ENCODE measurements around the gene LOXL1. TPM values are rescaled to one million over a fixed set of nuclear protein-coding genes. Genes with fewer than 3 reads are reported as not detected.

LOXL1 gene
- total RNA-seq, 2 experiments from 2014 or later, result 1.6 to 2.8 TPM

DNA sequence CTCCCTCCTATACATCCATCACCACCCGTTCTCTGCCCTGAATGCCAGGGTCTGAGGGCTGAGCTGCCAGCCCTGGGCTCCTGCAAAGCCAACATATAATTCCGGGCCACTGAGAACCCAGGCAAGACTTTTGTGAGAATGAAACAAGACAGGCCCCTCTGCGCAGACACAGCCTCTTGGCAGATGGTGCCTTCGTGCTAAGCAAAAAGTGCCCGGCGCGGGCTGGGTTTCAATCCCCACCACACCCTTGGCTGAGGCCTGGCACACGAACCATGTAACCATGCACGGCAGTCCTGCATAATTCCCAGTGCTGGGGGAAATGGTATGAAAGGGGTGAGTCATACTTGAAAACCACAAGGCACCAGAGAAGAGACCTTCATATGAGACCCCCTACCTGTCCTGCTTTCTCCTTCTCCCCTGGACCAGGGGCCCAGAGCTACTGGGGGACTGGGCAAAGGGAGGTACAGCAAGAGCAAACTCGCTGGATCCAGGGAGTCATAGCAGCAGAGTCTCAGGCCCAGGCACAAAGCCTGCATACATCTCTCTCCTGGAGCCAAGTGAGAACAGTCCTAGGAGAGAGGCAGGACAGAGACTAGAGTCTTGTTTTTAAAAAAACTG lies 26.1 kb upstream of the LOXL1 start:
- no peaks in the 10 kb centered on the region for H3K36me3 Mint-ChIP-seq (ENCODE audit: low read depth)
- ChIA-PET POLR2A (no interaction called here), CTCF (interaction anchor here (0.8 to 1.4 kb wide), 5 partner anchors 9 to 64 kb away, joined by 3 to 7 read pairs (median 5); no protein-coding TSS in a partner anchor)
- no peak overlapping the region for H3K27ac Mint-ChIP-seq
- intact Hi-C loops (cut with micrococcal nuclease), result no loop called here
- TF ChIP-seq CTCF (IDR thresholded peaks at IDR 0.05), result no peak
- no peaks in the 10 kb centered on the region for H3K9me3 Mint-ChIP-seq
- no peak for ATAC-seq
- no peak for DNase-seq
- no peaks in the 10 kb centered on the region for H3K4me1 Mint-ChIP-seq (ENCODE audit: low read depth)
- no peak overlapping the region for H3K4me3 Mint-ChIP-seq
- no peaks in the 10 kb centered on the region for H3K27me3 Mint-ChIP-seq

DNA sequence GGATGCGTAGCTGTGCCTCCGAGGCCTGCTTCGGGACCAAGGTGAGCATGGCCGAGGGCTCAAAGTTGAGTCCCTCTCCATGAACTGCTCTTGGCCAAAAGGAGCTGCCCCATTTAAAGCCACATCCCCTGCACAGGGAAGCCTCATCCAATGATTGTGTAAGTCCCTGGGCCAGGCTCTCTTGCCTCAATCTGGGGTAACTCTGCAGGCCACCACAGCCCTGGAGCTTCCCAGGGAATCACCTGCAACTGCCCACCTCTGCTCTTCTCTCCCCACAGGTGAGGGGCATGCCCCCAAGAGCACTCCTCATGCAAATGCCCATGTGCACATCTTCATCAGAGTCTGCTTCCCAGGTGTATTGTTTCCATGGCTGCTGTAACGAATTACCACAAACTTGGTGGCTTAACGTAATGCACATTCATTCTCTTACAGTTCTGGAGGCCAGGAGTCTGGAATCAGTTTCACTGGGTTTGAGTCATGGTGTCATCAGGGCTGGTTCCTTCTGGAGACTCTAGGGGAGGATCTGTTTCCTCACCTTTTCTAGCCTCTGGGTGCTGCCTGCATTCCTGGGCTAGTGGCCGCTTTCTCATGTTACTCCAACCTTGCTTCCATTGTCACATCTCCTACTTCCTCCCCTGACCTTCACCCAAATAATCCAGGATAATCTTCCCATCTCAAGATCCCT lies 25.0 kb upstream of the LOXL1 start:
- Mint-ChIP-seq H3K4me1 (ENCODE audit: low read depth) (no peaks in the 10 kb centered on the region), H3K9me3 (no peaks in the 10 kb centered on the region), H3K4me3 (no peak overlapping the region), H3K27ac (no peak overlapping the region), H3K27me3 (no peaks in the 10 kb centered on the region), H3K36me3 (ENCODE audit: low read depth) (no peaks in the 10 kb centered on the region)
- no peak for ATAC-seq
- no peak for DNase-seq
- intact Hi-C loops (cut with micrococcal nuclease), result no loop called here
- no peak for TF ChIP-seq CTCF (IDR thresholded peaks at IDR 0.05)
- ChIA-PET POLR2A (no interaction called here), CTCF (interaction anchor here (1.0 to 11.2 kb wide), 3 partner anchors 8 to 28 kb away, joined by 5 to 137 read pairs (median 6); partner anchors contain the start of gene TBC1D21)

GRCh38 chr15:73902121-73903020 lies 23.9 kb upstream of the LOXL1 start:
- H3K36me3 Mint-ChIP-seq (ENCODE audit: low read depth), result no peaks in the 10 kb centered on the region
- ChIA-PET POLR2A (no interaction called here), CTCF (interaction anchor here (11.2 kb wide), 1 partner anchor 29 kb away, joined by 137 read pairs; the partner anchor contains the start of gene TBC1D21)
- no peaks in the 10 kb centered on the region for H3K27me3 Mint-ChIP-seq
- intact Hi-C loops (cut with micrococcal nuclease), result no loop called here
- DNase-seq (no peak), ATAC-seq (no peak)
- no peak for TF ChIP-seq CTCF (IDR thresholded peaks at IDR 0.05)
- H3K4me3 Mint-ChIP-seq, result no peak overlapping the region
- H3K27ac Mint-ChIP-seq, result no peak overlapping the region
- no peaks in the 10 kb centered on the region for H3K9me3 Mint-ChIP-seq
- H3K4me1 Mint-ChIP-seq (ENCODE audit: low read depth), result no peaks in the 10 kb centered on the region

DNA sequence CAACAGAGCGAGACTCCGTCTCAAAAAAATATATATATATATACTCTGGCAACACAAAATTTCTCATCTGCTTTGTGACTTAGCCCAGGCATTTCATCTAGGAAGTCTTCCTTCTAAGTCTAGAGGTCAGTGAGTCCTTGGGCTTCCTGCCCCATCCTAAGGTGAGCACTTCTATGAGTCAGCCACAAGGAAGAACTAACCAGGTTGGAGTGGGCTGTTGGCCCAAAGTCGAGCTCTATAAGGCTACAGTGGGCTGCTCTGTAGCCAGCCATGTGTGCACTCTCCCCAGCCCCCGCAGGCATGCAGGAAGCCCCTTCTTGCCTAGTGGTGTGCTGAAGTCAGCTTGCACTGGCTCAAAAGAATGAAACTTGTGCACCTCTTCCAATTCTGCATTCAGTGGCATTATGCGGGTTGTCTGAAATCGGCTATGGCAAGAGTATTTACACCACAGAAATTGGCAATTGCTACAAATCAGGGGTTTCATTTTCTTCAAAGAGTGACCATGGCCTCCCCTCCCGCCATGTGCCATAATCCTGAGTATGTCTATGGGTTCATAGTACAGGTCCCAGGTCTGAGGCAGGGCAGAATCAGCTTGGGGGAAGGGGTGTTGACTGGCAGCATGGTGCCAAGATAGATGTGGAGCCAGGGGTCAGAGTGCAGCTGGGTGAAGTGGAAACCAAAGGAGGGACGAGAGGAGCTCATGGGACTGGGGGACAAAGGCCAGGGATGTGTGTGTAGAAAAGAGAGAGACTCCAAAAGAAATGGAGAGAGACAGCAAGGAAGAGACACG lies 22.0 kb upstream of the LOXL1 start:
- CTCF ChIA-PET, result interaction anchor here (11.2 kb wide), 1 partner anchor 31 kb away, joined by 137 read pairs; the partner anchor contains the start of gene TBC1D21
- Mint-ChIP-seq H3K36me3 (ENCODE audit: low read depth) (no peaks in the 10 kb centered on the region), H3K4me1 (ENCODE audit: low read depth) (no peaks in the 10 kb centered on the region), H3K9me3 (no peaks in the 10 kb centered on the region), H3K27me3 (no peaks in the 10 kb centered on the region), H3K27ac (no peak overlapping the region), H3K4me3 (no peak overlapping the region)
- DNase-seq, result no peak
- no peak for ATAC-seq
- POLR2A ChIA-PET, result no interaction called here
- TF ChIP-seq CTCF (IDR thresholded peaks at IDR 0.05), result no peak
- intact Hi-C loops (cut with micrococcal nuclease), result no loop called here
